Muscle layer of colon (tissue), 2 donors: ENCODE results near the gene SIGLEC9.

Experiments used
- H3K27ac ChIP-seq: one replicate; pipeline ENCODE4 v1.7.0; 2013; ENCODE audit warnings: low read depth, mild to moderate bottlenecking, low read length, moderate library complexity
- H3K27me3 ChIP-seq, 2 donors: one replicate each; pipeline ENCODE4 v1.7.0; 2013; ENCODE audit warnings: low read length in 2 of 2, mild to moderate bottlenecking in 2 of 2; ENCODE audit not compliant: insufficient read depth in 2 of 2, control insufficient read depth in 1 of 2
- H3K36me3 ChIP-seq: one replicate; pipeline ENCODE4 v1.7.0; 2013; ENCODE audit warnings: mild to moderate bottlenecking, low read length; ENCODE audit not compliant: insufficient read depth
- H3K4me1 ChIP-seq: one replicate; pipeline ENCODE4 v1.7.0; 2013; ENCODE audit warnings: mild to moderate bottlenecking, low read length; ENCODE audit not compliant: insufficient read depth
- H3K4me3 ChIP-seq, 2 donors: one replicate each; pipeline ENCODE4 v1.7.0; 2013; ENCODE audit warnings: low read length in 2 of 2, low read depth in 1 of 2, mild to moderate bottlenecking in 1 of 2, moderate library complexity in 1 of 2
- H3K9ac ChIP-seq: one replicate; pipeline ENCODE4 v1.7.0; 2013; ENCODE audit warnings: low read length
- H3K9me3 ChIP-seq: one replicate; pipeline ENCODE4 v1.7.0; 2013; ENCODE audit warnings: mild to moderate bottlenecking, low read length
- donor health status: abdominal sarcoma.
- donor health status: Adenocarcinoma of cecum.

The SIGLEC9 gene

DNA sequence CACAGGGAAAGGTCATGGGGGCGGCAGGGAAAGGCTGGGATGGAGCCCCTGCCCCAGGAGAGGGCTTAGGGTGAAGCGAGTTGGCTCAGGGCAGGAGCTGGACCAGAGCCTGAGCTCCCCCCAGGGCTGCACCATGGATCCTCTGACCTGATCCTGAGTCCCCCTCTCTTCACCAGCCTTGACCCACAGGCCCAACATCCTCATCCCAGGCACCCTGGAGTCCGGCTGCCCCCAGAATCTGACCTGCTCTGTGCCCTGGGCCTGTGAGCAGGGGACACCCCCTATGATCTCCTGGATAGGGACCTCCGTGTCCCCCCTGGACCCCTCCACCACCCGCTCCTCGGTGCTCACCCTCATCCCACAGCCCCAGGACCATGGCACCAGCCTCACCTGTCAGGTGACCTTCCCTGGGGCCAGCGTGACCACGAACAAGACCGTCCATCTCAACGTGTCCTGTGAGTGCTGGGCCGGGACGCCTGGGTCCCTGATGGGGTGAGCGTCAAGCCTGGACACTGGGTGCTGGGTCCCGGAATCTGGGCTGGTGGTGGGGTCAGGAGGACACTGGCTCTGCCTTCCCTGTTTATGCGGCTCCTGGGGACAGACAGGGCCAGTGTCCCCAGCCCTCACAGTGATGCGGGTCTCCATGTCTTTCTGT, 842 bp downstream of the SIGLEC9 start:
- Histone ChIP-seq H3K9ac (no peak overlapping the region), H3K27ac (no peak overlapping the region), H3K9me3 (no peaks in the 10 kb centered on the region), H3K36me3 (no peaks in the 10 kb centered on the region), H3K4me3 (no peak overlapping the region), H3K27me3 (peaks cover 0 to 9% of the 10 kb centered on the region in 2 donors), H3K4me1 (no peaks in the 10 kb centered on the region)

DNA sequence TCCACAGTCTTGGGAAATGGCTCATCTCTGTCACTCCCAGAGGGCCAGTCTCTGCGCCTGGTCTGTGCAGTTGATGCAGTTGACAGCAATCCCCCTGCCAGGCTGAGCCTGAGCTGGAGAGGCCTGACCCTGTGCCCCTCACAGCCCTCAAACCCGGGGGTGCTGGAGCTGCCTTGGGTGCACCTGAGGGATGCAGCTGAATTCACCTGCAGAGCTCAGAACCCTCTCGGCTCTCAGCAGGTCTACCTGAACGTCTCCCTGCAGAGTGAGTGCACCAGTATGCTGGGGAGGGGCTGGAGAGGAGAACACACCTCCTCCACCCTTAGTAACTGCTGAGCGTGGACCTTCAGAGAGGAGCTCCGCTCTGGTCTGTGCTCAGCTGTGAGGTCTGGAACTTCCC, 2.3 kb downstream of the SIGLEC9 start:
- Histone ChIP-seq H3K27me3 (peaks cover 0 to 9% of the 10 kb centered on the region in 2 donors), H3K4me3 (no peak overlapping the region), H3K27ac (no peak overlapping the region), H3K4me1 (no peaks in the 10 kb centered on the region), H3K9ac (no peak overlapping the region), H3K36me3 (no peaks in the 10 kb centered on the region), H3K9me3 (no peaks in the 10 kb centered on the region)

- no peak overlapping the region for H3K9ac ChIP-seq
- no peaks in the 10 kb centered on the region for H3K9me3 ChIP-seq
- H3K4me3 ChIP-seq = no peak overlapping the region
- H3K36me3 ChIP-seq = no peaks in the 10 kb centered on the region
- no peaks in the 10 kb centered on the region for H3K4me1 ChIP-seq
- H3K27me3 ChIP-seq = peaks cover 0 to 9% of the 10 kb centered on the region in 2 donors
- H3K27ac ChIP-seq = no peak overlapping the region
These were observed 3.0 kb downstream of the SIGLEC9 start for GRCh38 chr19:51127755-51128154.

GRCh38 chr19:51128227-51128626, 3.5 kb downstream of the SIGLEC9 start:
- H3K27ac ChIP-seq = no peak overlapping the region
- H3K4me1 ChIP-seq = no peaks in the 10 kb centered on the region
- no peaks in the 10 kb centered on the region for H3K9me3 ChIP-seq
- H3K27me3 ChIP-seq = peaks cover 0 to 9% of the 10 kb centered on the region in 2 donors
- no peak overlapping the region for H3K4me3 ChIP-seq
- no peak overlapping the region for H3K9ac ChIP-seq
- H3K36me3 ChIP-seq = no peaks in the 10 kb centered on the region

DNA sequence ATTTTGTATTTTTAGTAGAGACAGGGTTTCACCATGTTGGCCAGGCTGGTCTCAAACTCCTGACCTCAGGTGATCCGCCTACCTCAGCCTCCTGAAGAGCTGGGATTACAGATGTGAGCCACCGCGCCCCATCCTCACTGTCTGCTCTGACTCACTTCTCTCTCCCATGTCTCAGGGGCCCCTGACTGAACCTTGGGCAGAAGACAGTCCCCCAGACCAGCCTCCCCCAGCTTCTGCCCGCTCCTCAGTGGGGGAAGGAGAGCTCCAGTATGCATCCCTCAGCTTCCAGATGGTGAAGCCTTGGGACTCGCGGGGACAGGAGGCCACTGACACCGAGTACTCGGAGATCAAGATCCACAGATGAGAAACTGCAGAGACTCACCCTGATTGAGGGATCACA, 5.0 kb downstream of the SIGLEC9 start:
- Histone ChIP-seq H3K4me1 (no peaks in the 10 kb centered on the region), H3K27ac (no peak overlapping the region), H3K27me3 (peaks cover 0 to 4% of the 10 kb centered on the region in 2 donors), H3K4me3 (no peak overlapping the region), H3K9ac (no peak overlapping the region), H3K9me3 (no peaks in the 10 kb centered on the region), H3K36me3 (no peaks in the 10 kb centered on the region)

GRCh38 chr19:51131780-51132680, 7.3 kb downstream of the SIGLEC9 start:
- Histone ChIP-seq H3K9ac (no peak overlapping the region), H3K27ac (no peak overlapping the region), H3K9me3 (no peaks in the 10 kb centered on the region), H3K4me3 (no peak overlapping the region), H3K27me3 (peaks cover 0 to 1% of the 10 kb centered on the region in 2 donors), H3K4me1 (no peaks in the 10 kb centered on the region), H3K36me3 (no peaks in the 10 kb centered on the region)

DNA sequence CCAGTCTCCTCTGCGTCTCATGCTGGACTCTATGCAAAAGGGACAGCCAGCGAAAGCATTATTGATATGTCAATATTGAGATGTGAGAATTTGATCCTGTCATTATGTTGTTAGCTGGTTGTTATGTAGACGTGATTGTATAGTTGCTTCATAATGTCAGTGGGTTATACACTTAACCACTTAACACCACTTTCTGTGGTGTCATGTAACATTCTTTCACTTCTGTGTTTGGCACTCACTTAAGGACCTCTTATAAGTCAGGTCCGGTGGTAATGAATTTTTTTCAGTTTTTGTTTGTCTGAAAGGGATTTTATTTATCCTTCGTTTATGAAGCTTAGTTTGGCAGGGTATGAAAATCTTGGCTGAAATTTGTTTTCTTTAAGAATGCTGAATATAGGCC, 10.3 kb downstream of the SIGLEC9 start:
- Histone ChIP-seq H3K4me1 (no peaks in the 10 kb centered on the region), H3K9ac (no peak overlapping the region), H3K36me3 (no peaks in the 10 kb centered on the region), H3K9me3 (no peaks in the 10 kb centered on the region), H3K27ac (no peak overlapping the region), H3K27me3 (no peaks in the 10 kb centered on the region), H3K4me3 (no peak overlapping the region)

DNA sequence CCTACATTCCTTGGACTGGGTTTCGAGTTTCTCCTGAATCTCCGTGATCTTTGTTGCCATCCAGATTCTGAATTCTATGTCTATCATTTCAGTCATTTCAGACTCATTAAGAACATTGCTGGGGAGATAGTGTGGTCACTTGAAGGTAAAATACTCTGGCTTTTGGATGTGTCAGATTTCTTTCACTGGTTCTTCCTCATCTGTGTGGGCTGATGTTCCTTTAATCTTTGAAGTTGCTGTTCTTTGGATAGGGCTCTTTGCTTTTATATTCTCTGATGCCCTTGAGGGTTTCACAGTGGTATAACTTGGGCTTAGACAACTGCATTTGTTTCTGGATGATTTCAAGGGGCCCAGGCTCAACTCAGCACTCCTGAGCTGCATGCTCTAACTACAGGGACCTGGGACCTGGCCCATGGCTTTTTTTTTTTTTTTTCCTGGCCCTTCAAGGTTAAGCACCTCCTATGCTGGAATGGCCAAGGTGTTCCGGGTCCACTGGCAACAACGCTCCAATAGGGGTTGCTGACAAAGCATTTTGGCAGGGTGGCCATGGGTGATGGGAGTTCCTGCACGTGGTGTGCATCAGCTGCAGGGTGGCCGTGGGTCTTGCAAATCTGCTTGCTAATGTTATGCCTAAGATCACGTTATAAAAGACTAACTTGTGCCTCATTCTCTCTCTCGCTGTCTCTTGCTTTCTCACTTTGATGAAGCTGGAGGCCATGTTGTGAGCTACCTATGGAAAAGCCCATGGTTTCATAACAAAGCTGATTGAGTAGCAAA, 11.5 kb downstream of the SIGLEC9 start:
- Histone ChIP-seq H3K27me3 (no peaks in the 10 kb centered on the region), H3K4me1 (peaks cover 1% of the 10 kb centered on the region), H3K9ac (no peak overlapping the region), H3K9me3 (no peaks in the 10 kb centered on the region), H3K36me3 (no peaks in the 10 kb centered on the region), H3K4me3 (no peak overlapping the region), H3K27ac (no peak overlapping the region)

DNA sequence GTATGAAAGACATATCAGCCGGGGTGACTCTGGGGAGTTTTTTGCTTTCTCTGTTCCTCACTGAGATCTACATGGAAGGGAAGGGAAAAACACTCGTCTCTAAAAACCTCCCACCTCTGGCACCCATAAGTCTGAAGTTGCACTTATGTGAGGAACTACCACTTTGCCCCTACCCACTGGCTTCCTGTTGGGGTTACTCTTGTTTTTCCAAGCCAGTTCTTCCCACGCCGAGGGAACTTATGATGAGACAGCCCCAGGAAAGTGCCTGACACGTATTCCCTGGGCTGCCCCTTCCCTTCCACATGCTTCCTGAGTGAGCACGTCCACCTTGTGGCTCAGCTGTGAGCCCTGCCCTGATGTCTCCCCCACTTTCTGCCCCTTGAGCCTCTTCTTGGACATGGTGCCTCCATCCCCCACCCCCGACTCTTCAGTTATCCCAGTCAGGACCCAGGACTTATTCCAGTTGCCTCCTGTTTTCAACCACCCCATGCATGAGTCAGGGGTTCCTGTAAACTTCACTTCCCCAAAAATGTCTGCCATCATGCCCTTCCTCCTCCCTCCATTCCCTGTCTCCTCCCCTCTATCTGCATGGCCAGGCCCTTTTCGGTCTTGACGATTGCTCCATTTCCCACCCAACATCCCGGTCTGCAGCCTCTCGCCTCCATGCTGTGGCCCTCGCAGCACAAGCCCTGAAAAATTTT, 12.3 kb downstream of the SIGLEC9 start:
- Histone ChIP-seq H3K9ac (no peak overlapping the region), H3K27ac (no peak overlapping the region), H3K9me3 (no peaks in the 10 kb centered on the region), H3K4me3 (no peak overlapping the region), H3K36me3 (no peaks in the 10 kb centered on the region), H3K27me3 (peaks cover 0 to under 1% of the 10 kb centered on the region in 2 donors), H3K4me1 (peaks cover 3% of the 10 kb centered on the region)

DNA sequence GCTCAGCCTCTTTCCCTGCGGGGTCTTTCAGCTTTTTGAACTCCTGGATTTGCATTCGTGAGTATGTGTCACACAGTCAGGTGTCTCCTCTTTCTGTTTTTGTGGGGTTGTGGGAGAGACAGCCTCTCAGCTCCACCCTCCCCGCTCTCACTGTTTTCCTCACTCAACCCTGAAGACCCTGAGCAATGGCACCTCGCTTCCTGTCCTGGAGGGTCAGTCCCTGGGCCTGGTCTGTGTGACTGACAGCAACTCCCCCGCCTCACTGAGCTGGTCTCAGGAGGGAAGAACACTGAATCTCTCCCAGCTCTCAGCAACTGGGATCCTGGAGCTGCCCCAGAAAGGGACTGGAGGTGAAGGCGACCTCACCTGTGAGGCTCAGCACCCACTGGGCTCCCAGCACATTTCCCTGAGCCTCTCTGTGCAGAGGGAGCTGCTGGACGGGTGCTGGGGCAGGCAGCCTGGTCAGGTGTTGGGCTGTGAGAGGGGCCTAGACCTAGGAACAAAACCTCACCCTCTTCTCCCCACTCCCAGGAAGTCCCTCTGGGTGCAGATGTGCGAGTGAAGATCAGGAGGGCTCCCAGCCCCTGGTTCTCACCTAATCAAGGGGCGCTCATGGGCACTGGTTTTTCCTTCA, 13.2 kb downstream of the SIGLEC9 start:
- no peaks in the 10 kb centered on the region for H3K9me3 ChIP-seq
- H3K36me3 ChIP-seq = no peaks in the 10 kb centered on the region
- no peak overlapping the region for H3K9ac ChIP-seq
- H3K27me3 ChIP-seq = peaks cover 0 to 5% of the 10 kb centered on the region in 2 donors
- no peak overlapping the region for H3K27ac ChIP-seq
- H3K4me3 ChIP-seq = no peak overlapping the region
- H3K4me1 ChIP-seq = peaks cover 3% of the 10 kb centered on the region
